IMR-90 (cell line): Measurements from ENCODE around the gene MPC1. TPM values are rescaled to one million over a fixed set of nuclear protein-coding genes. Genes with fewer than 3 reads are reported as not detected.

Experiments used
- ATAC-seq: fragments of 200-7000 bp; cut with Tn5 transposase; 2 replicates; pipeline ENCODE4 v1.9.1; 2020; ENCODE audit warnings: low read depth, mild to moderate bottlenecking, moderate library complexity
- BruUV-seq: library from RNA; stranded (reverse); fragments of 400-500 nt; replicated peaks from 2 replicates; lab custom pipeline; 2021; lab: Mats Ljungman, UMichigan
- CTCF ChIA-PET: fragments of 300-600 bp; formaldehyde crosslinking; extraction: SDS; loops from one replicate; lab custom pipeline; 2021; ENCODE audit warnings: antibody characterized with exemption; lab: Yijun Ruan, JAX
- POLR2A ChIA-PET: fragments of 300-600 bp; sonication (Branson Sonifier 250); formaldehyde crosslinking; loops from one replicate; lab custom pipeline; 2022; ENCODE audit warnings: antibody characterized with exemption; ENCODE audit not compliant: unreplicated experiment; lab: Charles Lee
- DNase-seq: peaks from one replicate; pipeline ENCODE4 v3.0.0; 2013
- H2AFZ ChIP-seq: replicated peaks from 2 replicates; pipeline ENCODE3; 2013; ENCODE audit warnings: low read length, mild to moderate bottlenecking; ENCODE audit not compliant: poor library complexity
- H2AK5ac ChIP-seq: 2 replicates; pipeline ENCODE4 v1.6.1; 2013; ENCODE audit warnings: low read depth, low read length, inconsistent platforms
- H2AK9ac ChIP-seq: replicated peaks from 2 replicates; pipeline ENCODE3; 2013; ENCODE audit warnings: mild to moderate bottlenecking, low read depth, low read length, moderate library complexity; ENCODE audit not compliant: poor library complexity
- H2BK120ac ChIP-seq: 2 replicates; pipeline ENCODE4 v1.6.1; 2013; ENCODE audit warnings: low read depth, low read length, inconsistent platforms
- H2BK15ac ChIP-seq: 3 replicates; pipeline ENCODE4 v1.6.1; 2013; ENCODE audit warnings: low read depth, low read length, inconsistent platforms
- H2BK20ac ChIP-seq: 2 replicates; pipeline ENCODE4 v1.6.1; 2013; ENCODE audit warnings: low read depth, mild to moderate bottlenecking, inconsistent platforms, low read length, moderate library complexity
- H2BK5ac ChIP-seq: 2 replicates; pipeline ENCODE4 v1.6.1; 2013; ENCODE audit warnings: mild to moderate bottlenecking, low read depth, low read length, inconsistent platforms; ENCODE audit not compliant: poor library complexity, severe bottlenecking
- H3K14ac ChIP-seq: replicated peaks from 2 replicates; pipeline ENCODE4 v1.6.1; 2013; ENCODE audit warnings: low read depth, low read length, inconsistent platforms
- H3K18ac ChIP-seq: 2 replicates; pipeline ENCODE4 v1.6.1; 2013; ENCODE audit warnings: low read depth, low read length, control low read depth
- H3K23ac ChIP-seq: 2 replicates; pipeline ENCODE4 v1.6.1; 2013; ENCODE audit warnings: low read depth, low read length, inconsistent platforms
- H3K27ac ChIP-seq: 2 replicates; pipeline ENCODE4 v1.5.1; 2013; ENCODE audit warnings: mild to moderate bottlenecking, control low read depth, low read length; ENCODE audit not compliant: insufficient read depth
- H3K27me3 ChIP-seq: 2 replicates; pipeline ENCODE4 v1.6.1; 2013; ENCODE audit warnings: low read length; ENCODE audit not compliant: control insufficient read depth, insufficient read depth
- H3K36me3 ChIP-seq: 2 replicates; pipeline ENCODE4 v1.6.1; 2013; ENCODE audit warnings: low read length, mixed read lengths; ENCODE audit not compliant: control insufficient read depth, insufficient read depth
- H3K4ac ChIP-seq: 2 replicates; pipeline ENCODE4 v1.6.1; 2013; ENCODE audit warnings: low read depth, low read length, inconsistent platforms
- H3K4me1 ChIP-seq: 2 replicates; pipeline ENCODE4 v1.6.1; 2013; ENCODE audit warnings: low read length, mixed read lengths; ENCODE audit not compliant: control insufficient read depth, insufficient read depth
- H3K4me2 ChIP-seq: 2 replicates; pipeline ENCODE4 v1.6.1; 2013; ENCODE audit warnings: low read depth, mild to moderate bottlenecking, control low read depth, low read length, moderate library complexity
- H3K4me3 ChIP-seq: 2 replicates; pipeline ENCODE4 v1.5.1; 2013; ENCODE audit warnings: low read depth, mild to moderate bottlenecking, control low read depth, low read length, moderate library complexity; ENCODE audit not compliant: insufficient read depth
- H3K56ac ChIP-seq: 2 replicates; pipeline ENCODE4 v1.6.1; 2013; ENCODE audit warnings: low read length, inconsistent platforms; ENCODE audit not compliant: insufficient read depth; ENCODE audit errors: extremely low read depth
- H3K79me1 ChIP-seq, 2 experiments: 2 replicates each; pipeline ENCODE4 v1.6.1; 2013; ENCODE audit warnings: low read length in 2 of 2, inconsistent platforms in 1 of 2, low read depth in 1 of 2
- H3K9ac ChIP-seq: 2 replicates; pipeline ENCODE4 v1.6.1; 2013; ENCODE audit warnings: low read depth, low read length, control low read depth
- H3K9me1 ChIP-seq: 2 replicates; pipeline ENCODE4 v1.6.1; 2013; ENCODE audit warnings: low read length, inconsistent platforms; ENCODE audit not compliant: insufficient read depth
- H3K9me3 ChIP-seq: 2 replicates; pipeline ENCODE4 v1.6.1; 2013; ENCODE audit warnings: low read length; ENCODE audit not compliant: control insufficient read depth, insufficient read depth
- H4K20me1 ChIP-seq: 2 replicates; pipeline ENCODE4 v1.6.1; 2013; ENCODE audit warnings: low read length, inconsistent platforms; ENCODE audit not compliant: insufficient read depth
- H4K5ac ChIP-seq: 2 replicates; pipeline ENCODE4 v1.6.1; 2013; ENCODE audit warnings: mild to moderate bottlenecking, low read depth, low read length, control low read depth
- H4K8ac ChIP-seq, 2 experiments: 2 replicates each; pipeline ENCODE4 v1.6.1; 2013; ENCODE audit warnings: low read depth in 2 of 2, low read length in 2 of 2, control low read depth in 1 of 2, inconsistent platforms in 1 of 2
- H4K91ac ChIP-seq: 2 replicates; pipeline ENCODE4 v1.6.1; 2013; ENCODE audit warnings: low read depth, low read length, inconsistent platforms; ENCODE audit not compliant: insufficient read depth
- BHLHE40 ChIP-seq: fragments of 150-350 bp; IDR thresholded peaks from 2 replicates; pipeline ENCODE4 v1.6.1; 2016; ENCODE audit warnings: mild to moderate bottlenecking, low read depth, low read length
- CEBPB ChIP-seq: IDR thresholded peaks from 2 replicates; pipeline ENCODE4 v1.6.1; 2012; ENCODE audit warnings: low read depth, low read length, improper control_type of control experiment
- CHD1 ChIP-seq: IDR thresholded peaks from 2 replicates; pipeline ENCODE4 v1.6.1; 2012; ENCODE audit warnings: low read depth, low read length, improper control_type of control experiment
- MAFK ChIP-seq: IDR thresholded peaks from 2 replicates; pipeline ENCODE4 v1.6.1; 2012; ENCODE audit warnings: low read depth, low read length, improper control_type of control experiment
- MXI1 ChIP-seq: IDR thresholded peaks from 2 replicates; pipeline ENCODE4 v1.6.1; 2012; ENCODE audit warnings: low read depth, mild to moderate bottlenecking, low read length, moderate library complexity, borderline replicate concordance
- POLR2A ChIP-seq: IDR thresholded peaks from 2 replicates; pipeline ENCODE4 v1.6.1; 2012; ENCODE audit warnings: mild to moderate bottlenecking, low read depth, low read length
- RAD21 ChIP-seq: IDR thresholded peaks from 2 replicates; pipeline ENCODE4 v1.6.1; 2012; ENCODE audit warnings: low read length, improper control_type of control experiment
- RCOR1 ChIP-seq: IDR thresholded peaks from 2 replicates; pipeline ENCODE4 v1.6.1; 2012; ENCODE audit warnings: mild to moderate bottlenecking, low read length, improper control_type of control experiment; ENCODE audit not compliant: insufficient replicate concordance
- RFX5 ChIP-seq: IDR thresholded peaks from 2 replicates; pipeline ENCODE4 v1.8.0; 2012; ENCODE audit warnings: low read depth, mild to moderate bottlenecking, low read length, moderate library complexity
- WGBS, 2 experiments: methylation state at CpG; one replicate each; pipeline versions ENCODE4 v1.1.5 to v1.1.7; 2013; ENCODE audit warnings: missing lambda C conversion rate in 2 of 2; ENCODE audit not compliant: insufficient read length in 1 of 2; ENCODE audit errors: extremely low coverage in 2 of 2; 5-methylcytosine and 5-hydroxymethylcytosine counted together
- dilution Hi-C: fragments of 300-500 bp; cut with HindIII; formaldehyde crosslinking; loops from one replicate; pipeline ENCODE4 v1.14.3; 2018; ENCODE audit warnings: low sequenced_read_pairs; ENCODE audit not compliant: unreplicated experiment
- in situ Hi-C: fragments of 300-500 bp; cut with MboI; formaldehyde crosslinking; loops from 3 replicates; pipeline ENCODE4 v1.14.3; 2019; ENCODE audit warnings: low sequenced_read_pairs, inconsistent platforms, mixed read lengths
- intact Hi-C: fragments of 100-400 bp; cut with micrococcal nuclease; formaldehyde crosslinking; loops from 2 replicates; pipeline ENCODE4 v1.10.0; 2022
- polyA plus RNA-seq, 3 experiments: library from polyadenylated mRNA; depleted of rRNA; stranded (reverse); fragments of >200 nt; gene quantifications; 2 replicates each; pipeline ENCODE4 v1.2.3, GENCODE V29; 2012; ENCODE audit warnings: low replicate concordance in 1 of 3
- total RNA-seq: library from RNA; depleted of rRNA; stranded (reverse); fragments of >200 nt; gene quantifications from 2 replicates; pipeline ENCODE4 v1.2.3, GENCODE V29; 2012

Gene MPC1
- total and polyA plus RNA-seq, 2 of the 4 experiments (the other 2 are of a cell fraction), result 10.9 to 12.0 TPM

- dilution Hi-C loops, result no loop called here
- no TSS peak for BruUV-seq
- peaks cover 68% of the 10 kb centered on the region for H3K36me3 ChIP-seq
These were observed 36.5 kb upstream of the MPC1 start for GRCh38 chr6:166419286-166419685.

More at GRCh38 chr6:166419286-166419685, 36.5 kb upstream of the MPC1 start:
- no peak overlapping the region for H2BK20ac ChIP-seq
- H3K9me1 ChIP-seq, result peaks cover 16% of the 10 kb centered on the region
- H2BK15ac ChIP-seq, result no peak overlapping the region
- H2AFZ ChIP-seq, result no peak overlapping the region
- no peak overlapping the region for H3K4ac ChIP-seq
- ChIA-PET CTCF (no interaction called here), POLR2A (no interaction called here)
- in situ Hi-C loops (no loop called here), intact Hi-C loops (no loop called here)
- H3K9me3 ChIP-seq, result no peaks in the 10 kb centered on the region
- no peak overlapping the region for H3K56ac ChIP-seq
- no peak overlapping the region for H3K4me3 ChIP-seq
- no peak overlapping the region for H3K4me2 ChIP-seq
- no peak overlapping the region for H2AK9ac ChIP-seq
- WGBS, 2 experiments, result 93% methylated on average over 3 of the region's 7 CpGs; no CpG with 5 or more reads in 1 of the 2 experiments
- TF ChIP-seq RCOR1 (no peak), RAD21 (no peak), RFX5 (no peak), CHD1 (no peak), MXI1 (no peak), MAFK (no peak), BHLHE40 (no peak), CEBPB (no peak), POLR2A (no peak)
- no peak overlapping the region for H2AK5ac ChIP-seq
- no peak overlapping the region for H3K18ac ChIP-seq
- H3K27ac ChIP-seq, result no peak overlapping the region
- 0 out of 4 replicates have a peak, but pooled peaks cover 0 to 8% of the 10 kb centered on the region in 2 experiments for H3K79me1 ChIP-seq
- no peaks in the 10 kb centered on the region for H3K4me1 ChIP-seq
- no peak overlapping the region for H4K5ac ChIP-seq
- ATAC-seq (no peak), DNase-seq (peak; percentile 47)
- no peak overlapping the region for H4K8ac ChIP-seq
- H2BK5ac ChIP-seq, result no peak overlapping the region
- H4K20me1 ChIP-seq, result peaks cover 3% of the 10 kb centered on the region; the same call in 1 of the 2 replicates
- no peaks in the 10 kb centered on the region for H3K27me3 ChIP-seq
- no peak overlapping the region for H3K9ac ChIP-seq
- no peak overlapping the region for H2BK120ac ChIP-seq
- H3K23ac ChIP-seq, result no peak overlapping the region
- H4K91ac ChIP-seq, result no peak overlapping the region
- H3K14ac ChIP-seq, result no peak overlapping the region
